GF-D8 (cell line): Measurements from ENCODE around the gene ZKSCAN3.
"Not testable (repeated sequence)": the region's sequence is repeated elsewhere in the genome, so short reads cannot be mapped to it uniquely, and the experiment has no call there.

ENCODE experiments used
- DNase-seq: peaks from one replicate; lab custom pipeline; 2025; lab: John Stamatoyannopoulos, UW

ZKSCAN3 gene

GRCh38 chr6:28377879-28378278, 28.1 kb downstream of the ZKSCAN3 start:
- no peak for DNase-seq

- no peak for DNase-seq
Measured at GRCh38 chr6:28378644-28379043, 28.9 kb downstream of the ZKSCAN3 start.

GRCh38 chr6:28380381-28380780, 30.6 kb downstream of the ZKSCAN3 start:
- no peak for DNase-seq

GRCh38 chr6:28383235-28384142, 33.7 kb downstream of the ZKSCAN3 start:
- peak; percentile 78 for DNase-seq

- no peak for DNase-seq
Measured at GRCh38 chr6:28384143-28384533, 34.4 kb downstream of the ZKSCAN3 start.

- DNase-seq = no peak
Measured at GRCh38 chr6:28390688-28391087, 40.9 kb downstream of the ZKSCAN3 start.

GRCh38 chr6:28393912-28394662, 44.3 kb downstream of the ZKSCAN3 start:
- no peak for DNase-seq

- DNase-seq = no peak
Measured at GRCh38 chr6:28395918-28396317, 46.2 kb downstream of the ZKSCAN3 start.

GRCh38 chr6:28399350-28400121, 49.8 kb downstream of the ZKSCAN3 start, which contains the start of gene ZSCAN12:
Gene ZSCAN12, minus strand, starts transcription at chr6:28399747. Its CDS starts 1,342 bp downstream, at chr6:28398405.
- DNase-seq = peak; percentile 47

GRCh38 chr6:28400122-28400451, 50.3 kb downstream of the ZKSCAN3 start:
- DNase-seq = no peak

GRCh38 chr6:28401172-28401571, 51.4 kb downstream of the ZKSCAN3 start:
- no peak for DNase-seq

GRCh38 chr6:28402197-28402596, 52.5 kb downstream of the ZKSCAN3 start:
- no peak for DNase-seq

GRCh38 chr6:28403923-28404322, 54.2 kb downstream of the ZKSCAN3 start:
- not testable (repeated sequence) for DNase-seq

- no peak for DNase-seq
Measured at GRCh38 chr6:28407401-28407800, 57.7 kb downstream of the ZKSCAN3 start.

GRCh38 chr6:28408076-28408802, 58.5 kb downstream of the ZKSCAN3 start:
- DNase-seq = no peak

GRCh38 chr6:28410767-28411166, 61.0 kb downstream of the ZKSCAN3 start:
- DNase-seq = no peak

GRCh38 chr6:28413681-28414080, 63.9 kb downstream of the ZKSCAN3 start:
- no peak for DNase-seq
